Trophoblast cell (in vitro differentiated cells and primary cell): ENCODE results near the gene SPOP.

Experiments
- DNase-seq, 2 donors: peaks; one replicate each; pipeline ENCODE4 v3.0.0-alpha.2; 2016
- H2AFZ ChIP-seq: 2 replicates; pipeline ENCODE4 v1.6.1; 2013; ENCODE audit warnings: low read length, moderate library complexity, mild to moderate bottlenecking; ENCODE audit not compliant: insufficient read depth, poor library complexity
- H2AK5ac ChIP-seq: 2 replicates; pipeline ENCODE4 v1.6.1; 2013; ENCODE audit warnings: mild to moderate bottlenecking, low read length
- H2BK120ac ChIP-seq: 2 replicates; pipeline ENCODE4 v1.6.1; 2013; ENCODE audit warnings: low read length, mild to moderate bottlenecking, moderate library complexity; ENCODE audit not compliant: insufficient read depth, poor library complexity
- H2BK12ac ChIP-seq: 2 replicates; pipeline ENCODE4 v1.6.1; 2013; ENCODE audit warnings: mild to moderate bottlenecking, low read length, moderate library complexity
- H2BK5ac ChIP-seq: 2 replicates; pipeline ENCODE4 v1.6.1; 2013; ENCODE audit warnings: low read length, low read depth, moderate library complexity, mild to moderate bottlenecking; ENCODE audit not compliant: poor library complexity
- H3K14ac ChIP-seq: 2 replicates; pipeline ENCODE4 v1.6.1; 2013; ENCODE audit warnings: mild to moderate bottlenecking, low read length
- H3K18ac ChIP-seq: 2 replicates; pipeline ENCODE4 v1.6.1; 2013; ENCODE audit warnings: mild to moderate bottlenecking, low read length
- H3K23ac ChIP-seq: 2 replicates; pipeline ENCODE4 v1.6.1; 2013; ENCODE audit warnings: low read length
- H3K27ac ChIP-seq: 2 replicates; pipeline ENCODE4 v1.5.1; 2013; ENCODE audit warnings: low read depth, mild to moderate bottlenecking, inconsistent platforms, low read length, moderate library complexity
- H3K27me3 ChIP-seq: 2 replicates; pipeline ENCODE4 v1.6.1; 2013; ENCODE audit warnings: inconsistent platforms, mild to moderate bottlenecking, low read length, moderate library complexity; ENCODE audit not compliant: insufficient read depth
- H3K36me3 ChIP-seq, 2 experiments: 1 replicate in 1 of 2; 2 replicates in 1 of 2; pipeline ENCODE4 v1.6.1; 2013; ENCODE audit warnings: low read length in 2 of 2, mild to moderate bottlenecking in 2 of 2, moderate library complexity in 1 of 2; ENCODE audit not compliant: insufficient read depth in 2 of 2, control insufficient read depth in 1 of 2
- H3K4ac ChIP-seq: 2 replicates; pipeline ENCODE4 v1.6.1; 2013; ENCODE audit warnings: low read depth, mild to moderate bottlenecking, low read length, moderate library complexity
- H3K4me1 ChIP-seq, 2 experiments: 1 replicate in 1 of 2; 2 replicates in 1 of 2; pipeline ENCODE4 v1.6.1; 2013; ENCODE audit warnings: low read length in 2 of 2, mild to moderate bottlenecking in 2 of 2, moderate library complexity in 1 of 2; ENCODE audit not compliant: insufficient read depth in 2 of 2, control insufficient read depth in 1 of 2
- H3K4me2 ChIP-seq: 2 replicates; pipeline ENCODE4 v1.6.1; 2013; ENCODE audit warnings: inconsistent platforms, mild to moderate bottlenecking, low read length, moderate library complexity
- H3K4me3 ChIP-seq: 2 replicates; pipeline ENCODE4 v1.5.1; 2013; ENCODE audit warnings: mild to moderate bottlenecking, low read depth, low read length, inconsistent platforms
- H3K79me1 ChIP-seq: one replicate; pipeline ENCODE4 v1.6.1; 2013; ENCODE audit warnings: low read length
- H3K79me2 ChIP-seq: 2 replicates; pipeline ENCODE4 v1.6.1; 2013; ENCODE audit warnings: low read length, mild to moderate bottlenecking; ENCODE audit not compliant: control insufficient read depth, insufficient read depth, poor library complexity
- H3K9ac ChIP-seq: 2 replicates; pipeline ENCODE4 v1.6.1; 2013; ENCODE audit warnings: mild to moderate bottlenecking, low read length
- H3K9me3 ChIP-seq: 2 replicates; pipeline ENCODE4 v1.6.1; 2013; ENCODE audit warnings: low read depth, mild to moderate bottlenecking, control low read depth, inconsistent platforms, low read length; ENCODE audit not compliant: insufficient read depth
- H4K12ac ChIP-seq: 2 replicates; pipeline ENCODE4 v1.6.1; 2013; ENCODE audit warnings: low read depth, mild to moderate bottlenecking, low read length, moderate library complexity
- H4K8ac ChIP-seq: 2 replicates; pipeline ENCODE4 v1.6.1; 2013; ENCODE audit warnings: low read depth, mild to moderate bottlenecking, low read length, moderate library complexity
- H4K91ac ChIP-seq: one replicate; pipeline ENCODE4 v1.6.1; 2013; ENCODE audit warnings: low read depth, mild to moderate bottlenecking, low read length, moderate library complexity
- WGBS: extraction: QIAGEN DNeasy Blood & Tissue Kit; methylation state at CpG from one replicate; pipeline ENCODE4 v1.1.7; 2013; ENCODE audit warnings: missing lambda C conversion rate; ENCODE audit not compliant: insufficient read length, insufficient coverage; ENCODE audit errors: extremely low coverage; 5-methylcytosine and 5-hydroxymethylcytosine counted together

SPOP gene

DNA sequence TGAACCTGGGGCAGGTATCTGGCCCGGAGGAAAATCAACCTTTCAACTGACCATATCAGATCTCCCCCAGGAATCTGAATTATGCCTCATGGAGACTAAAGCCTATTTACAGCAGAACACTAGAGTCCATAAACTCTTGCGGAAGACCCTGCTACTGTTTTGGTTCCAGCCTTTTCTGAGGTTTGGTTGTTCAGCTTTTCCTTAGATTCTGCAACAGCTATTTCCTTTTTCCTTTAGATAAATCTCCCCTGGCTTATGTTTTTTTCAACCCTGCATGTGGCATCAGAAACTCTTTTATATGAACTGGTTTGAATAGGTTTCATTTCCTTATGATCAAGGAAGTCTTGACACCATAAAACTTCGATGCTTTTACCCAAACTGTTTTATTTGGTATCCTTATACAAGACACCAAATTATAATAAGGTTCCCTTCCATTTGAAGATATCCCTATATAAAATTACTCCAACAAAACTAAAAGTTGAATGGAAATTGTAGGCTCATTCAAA lies 13.1 kb downstream of the SPOP start:
- no peak overlapping the region for H3K23ac ChIP-seq
- H4K12ac ChIP-seq, result no peak overlapping the region
- H3K79me1 ChIP-seq, result no peaks in the 10 kb centered on the region
- WGBS, result no CpG with 5 or more reads among the region's 3 CpGs
- H3K9me3 ChIP-seq, result no peaks in the 10 kb centered on the region
- peak overlapping the region; percentile 38 for H3K4me2 ChIP-seq
- no peaks in the 10 kb centered on the region for H3K36me3 ChIP-seq
- H2AK5ac ChIP-seq, result no peak overlapping the region
- no peak overlapping the region for H3K18ac ChIP-seq
- no peak overlapping the region for H2AFZ ChIP-seq
- no peak overlapping the region for H3K4me3 ChIP-seq
- no peak overlapping the region for H2BK5ac ChIP-seq
- H4K8ac ChIP-seq, result no peak overlapping the region
- no peaks in the 10 kb centered on the region for H3K27me3 ChIP-seq
- no peaks in the 10 kb centered on the region for H3K79me2 ChIP-seq
- no peak overlapping the region for H2BK12ac ChIP-seq
- H3K27ac ChIP-seq, result peak overlapping the region; percentile 57
- peak in 1 of 2 donors; percentile 71 for DNase-seq
- H3K4me1 ChIP-seq, result peaks cover 7 to 8% of the 10 kb centered on the region in 2 experiments
- H2BK120ac ChIP-seq, result no peak overlapping the region
- no peak overlapping the region for H3K4ac ChIP-seq
- no peak overlapping the region for H4K91ac ChIP-seq
- H3K14ac ChIP-seq, result no peak overlapping the region
- H3K9ac ChIP-seq, result no peak overlapping the region

DNA sequence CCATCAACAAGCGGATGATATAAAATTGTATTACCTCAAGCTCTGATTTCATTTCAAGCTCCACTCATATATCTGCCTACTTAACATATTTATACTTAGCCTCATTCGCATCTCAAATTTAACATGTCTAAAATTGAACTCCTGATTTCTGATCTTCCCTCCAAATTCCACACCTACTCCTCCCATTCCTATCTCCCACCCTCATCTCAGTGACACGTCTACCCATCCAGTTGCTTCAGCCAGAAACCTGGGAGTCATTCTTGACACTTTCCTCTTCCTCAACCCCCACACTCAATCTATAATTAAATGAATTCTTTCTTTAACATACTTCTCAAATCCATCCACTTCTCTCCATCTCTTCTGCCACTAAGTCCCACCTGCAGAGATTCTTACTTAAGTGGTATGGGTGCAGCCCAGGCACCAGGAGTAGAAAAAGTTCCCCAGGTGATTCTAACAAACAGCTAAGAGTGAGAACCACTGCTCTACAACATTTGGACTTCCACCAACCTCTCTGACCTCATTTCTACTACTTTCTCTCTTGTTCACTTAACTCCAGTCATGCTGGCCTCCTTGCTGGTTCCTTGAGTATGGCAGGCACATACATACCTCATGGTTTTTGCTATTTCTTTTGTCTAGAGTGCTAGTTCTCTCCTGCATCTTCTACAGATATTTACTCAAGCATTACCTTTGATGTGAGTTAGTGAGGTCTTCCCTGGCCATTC lies 18.1 kb downstream of the SPOP start:
- no peak overlapping the region for H3K27ac ChIP-seq
- H3K14ac ChIP-seq, result no peak overlapping the region
- no peak overlapping the region for H3K18ac ChIP-seq
- H3K9ac ChIP-seq, result no peak overlapping the region
- H3K4ac ChIP-seq, result no peak overlapping the region
- no peaks in the 10 kb centered on the region for H3K79me1 ChIP-seq
- no peak overlapping the region for H4K91ac ChIP-seq
- no peak overlapping the region for H3K4me3 ChIP-seq
- H4K8ac ChIP-seq, result no peak overlapping the region
- H2AFZ ChIP-seq, result no peak overlapping the region
- no peak overlapping the region for H2BK120ac ChIP-seq
- no peak overlapping the region for H3K23ac ChIP-seq
- H3K4me2 ChIP-seq, result no peak overlapping the region
- H2BK5ac ChIP-seq, result no peak overlapping the region
- DNase-seq, result no peak
- no peaks in the 10 kb centered on the region for H3K79me2 ChIP-seq
- 100% methylated on average over 1 of the region's 3 CpGs for WGBS
- H4K12ac ChIP-seq, result no peak overlapping the region
- H2BK12ac ChIP-seq, result no peak overlapping the region
- H3K9me3 ChIP-seq, result no peaks in the 10 kb centered on the region
- peaks cover 7 to 8% of the 10 kb centered on the region in 2 experiments for H3K4me1 ChIP-seq
- H3K36me3 ChIP-seq, result no peaks in the 10 kb centered on the region
- H3K27me3 ChIP-seq, result no peaks in the 10 kb centered on the region
- H2AK5ac ChIP-seq, result no peak overlapping the region

DNA sequence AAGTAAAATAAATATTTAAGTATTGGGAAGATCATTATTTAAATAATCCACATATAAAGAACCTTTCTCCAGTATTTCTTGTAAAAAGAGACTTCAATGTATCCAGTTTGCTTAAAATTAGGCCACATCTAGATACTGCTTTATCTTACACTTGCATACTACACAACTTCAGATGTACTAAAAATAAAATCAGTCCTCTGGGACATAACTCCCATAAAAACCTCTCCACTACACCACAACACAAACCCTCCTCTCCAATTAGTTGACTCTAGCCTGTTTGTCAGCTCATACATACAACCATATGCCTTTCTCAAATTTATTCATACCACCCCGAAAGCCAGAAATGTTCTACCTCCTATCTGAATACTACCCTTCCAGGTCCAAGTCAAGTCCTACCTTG lies 21.6 kb downstream of the SPOP start:
- Histone ChIP-seq H3K4me3 (no peak overlapping the region), H3K18ac (no peak overlapping the region), H3K9ac (no peak overlapping the region), H2BK12ac (no peak overlapping the region), H3K79me1 (no peaks in the 10 kb centered on the region), H3K79me2 (no peaks in the 10 kb centered on the region), H3K9me3 (no peaks in the 10 kb centered on the region), H4K8ac (no peak overlapping the region), H2BK5ac (no peak overlapping the region), H3K4ac (no peak overlapping the region), H2AFZ (no peak overlapping the region), H4K12ac (no peak overlapping the region), H3K14ac (no peak overlapping the region), H3K4me2 (no peak overlapping the region), H4K91ac (no peak overlapping the region), H3K23ac (no peak overlapping the region), H2BK120ac (no peak overlapping the region), H3K4me1 (no peaks in the 10 kb centered on the region), H3K36me3 (no peaks in the 10 kb centered on the region), H3K27ac (no peak overlapping the region), H3K27me3 (no peaks in the 10 kb centered on the region), H2AK5ac (no peak overlapping the region)
- WGBS, result no CpG with 5 or more reads among the region's 1 CpG
- no peak for DNase-seq

DNA sequence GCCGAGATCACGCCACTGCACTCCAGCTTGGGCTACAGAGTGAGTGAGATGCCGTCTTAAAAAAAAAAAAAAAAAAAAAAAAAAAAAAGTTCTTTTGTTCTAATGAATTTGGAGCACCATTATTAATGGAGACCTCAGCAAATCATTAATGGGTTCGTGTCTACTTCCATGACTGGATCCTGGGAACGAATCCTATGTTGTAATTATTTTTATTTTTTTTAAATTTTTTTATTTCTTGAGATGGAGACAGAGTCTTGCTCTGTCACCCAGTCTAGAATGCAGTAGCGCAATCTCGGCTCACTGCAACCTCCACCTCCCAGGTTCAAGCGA lies 30.7 kb downstream of the SPOP start:
- Histone ChIP-seq H3K18ac (peak overlapping the region; percentile 53), H3K9me3 (no peaks in the 10 kb centered on the region), H3K14ac (no peak overlapping the region), H4K91ac (peak overlapping the region; percentile 24), H2AK5ac (no peak overlapping the region), H3K4me3 (no peak overlapping the region), H2BK120ac (peak overlapping the region; percentile 22), H4K8ac (no peak overlapping the region), H3K4ac (peak overlapping the region; percentile 36), H3K4me1 (peaks cover 7 to 9% of the 10 kb centered on the region in 2 experiments), H4K12ac (peak overlapping the region; percentile 43), H3K27ac (peak overlapping the region; percentile 73), H3K9ac (no peak overlapping the region), H3K79me1 (no peaks in the 10 kb centered on the region), H3K27me3 (no peaks in the 10 kb centered on the region), H3K79me2 (no peaks in the 10 kb centered on the region), H3K4me2 (no peak overlapping the region), H3K36me3 (no peaks in the 10 kb centered on the region), H3K23ac (no peak overlapping the region), H2BK12ac (no peak overlapping the region), H2BK5ac (no peak overlapping the region), H2AFZ (no peak overlapping the region)
- WGBS, result no CpG with 5 or more reads among the region's 8 CpGs
- DNase-seq, result no peak
